HG03159 (cell line): ENCODE results near the gene ERG.

ENCODE experiments used
- ATAC-seq: cut with Tn5 transposase; IDR thresholded peaks from one replicate; pipeline ENCODE4 v1.9.1; 2021; ENCODE audit warnings: mild to moderate bottlenecking, moderate library complexity; ENCODE audit not compliant: unreplicated experiment

The ERG gene

GRCh38 chr21:38498057-38498833, at the start of gene ERG:
TSS of gene ERG (minus strand) at chr21:38498477. CDS start at chr21:38498380, 97 bp downstream.
- no peak for ATAC-seq

GRCh38 chr21:38544661-38545060, 46.4 kb upstream of the ERG start:
- no peak for ATAC-seq

GRCh38 chr21:38542263-38542662, 44.0 kb upstream of the ERG start:
- ATAC-seq, result no peak

- ATAC-seq, result no peak
Measured at GRCh38 chr21:38538353-38538752, 40.1 kb upstream of the ERG start.

- ATAC-seq, result no peak
Measured at GRCh38 chr21:38534591-38534990, 36.3 kb upstream of the ERG start.

GRCh38 chr21:38533887-38534286, 35.6 kb upstream of the ERG start:
- ATAC-seq, result no peak

GRCh38 chr21:38531591-38531990, 33.3 kb upstream of the ERG start:
- no peak for ATAC-seq

- ATAC-seq, result no peak
Measured at GRCh38 chr21:38531039-38531541, 32.8 kb upstream of the ERG start.

GRCh38 chr21:38527737-38528136, 29.5 kb upstream of the ERG start:
- ATAC-seq, result no peak

GRCh38 chr21:38525454-38525853, 27.2 kb upstream of the ERG start:
- ATAC-seq, result no peak

GRCh38 chr21:38524168-38525153, 26.2 kb upstream of the ERG start:
- ATAC-seq, result no peak

- ATAC-seq, result no peak
Measured at GRCh38 chr21:38520511-38520910, 22.2 kb upstream of the ERG start.

GRCh38 chr21:38511662-38512243, 13.5 kb upstream of the ERG start:
- no peak for ATAC-seq

- no peak for ATAC-seq
Measured at GRCh38 chr21:38511198-38511597, 12.9 kb upstream of the ERG start.

GRCh38 chr21:38507374-38507942, 9.2 kb upstream of the ERG start:
- ATAC-seq, result no peak

- ATAC-seq, result no peak
Measured at GRCh38 chr21:38506661-38507281, 8.5 kb upstream of the ERG start.

GRCh38 chr21:38505654-38506523, 7.6 kb upstream of the ERG start:
- no peak for ATAC-seq

- no peak for ATAC-seq
Measured at GRCh38 chr21:38504066-38504465, 5.8 kb upstream of the ERG start.

GRCh38 chr21:38503583-38503982, 5.3 kb upstream of the ERG start:
- no peak for ATAC-seq
